GM12872 (cell line): ENCODE measurements around the gene PSMD6.

Experiments
- CTCF ChIP-seq: IDR thresholded peaks from 3 replicates; pipeline ENCODE4 v1.5.1; 2011; ENCODE audit warnings: low read depth, mild to moderate bottlenecking, low read length, moderate library complexity; ENCODE audit not compliant: insufficient read depth

The PSMD6 gene

DNA sequence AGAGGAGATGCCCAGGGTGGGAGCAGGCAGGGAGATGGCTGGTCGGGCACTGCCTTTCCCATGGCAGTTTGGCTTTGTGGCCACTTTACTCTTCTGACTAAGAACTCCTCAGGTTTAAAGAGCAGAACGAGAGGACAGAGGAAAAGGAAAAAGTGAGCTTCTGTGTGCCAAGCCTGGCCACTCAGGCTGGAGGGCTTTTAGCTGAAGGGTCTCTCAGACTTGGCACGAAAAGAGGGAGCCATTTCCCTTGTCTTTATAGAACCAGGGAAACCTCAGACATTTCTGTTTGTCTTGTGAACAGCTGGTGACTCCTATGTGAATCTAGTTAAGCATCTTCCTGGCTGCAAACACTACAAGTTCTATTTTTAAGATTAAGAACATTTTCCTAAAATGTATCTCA, 23.3 kb upstream of the PSMD6 start:
- no peak for TF ChIP-seq CTCF

DNA sequence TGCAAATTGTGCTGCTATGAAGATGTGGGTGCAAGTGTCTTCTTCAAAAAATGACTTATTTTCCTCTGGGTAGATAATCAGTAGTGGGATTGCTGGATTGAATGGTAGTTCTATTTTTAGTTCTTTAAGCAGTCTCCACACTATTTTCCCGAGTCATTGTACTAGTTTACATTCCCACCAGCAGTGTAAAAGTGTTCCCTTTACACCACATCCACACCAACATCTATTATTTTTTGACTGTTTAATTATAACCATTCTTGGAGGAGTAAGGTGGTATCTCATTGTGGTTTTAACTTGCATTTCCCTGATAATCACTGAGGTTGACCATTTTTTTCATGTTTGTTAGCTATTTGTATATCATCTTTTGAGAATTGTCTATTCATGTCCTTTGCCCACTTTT, 19.7 kb upstream of the PSMD6 start:
- no peak for TF ChIP-seq CTCF

- TF ChIP-seq CTCF: no peak
These were observed 16.9 kb upstream of the PSMD6 start for GRCh38 chr3:64039981-64040733.

DNA sequence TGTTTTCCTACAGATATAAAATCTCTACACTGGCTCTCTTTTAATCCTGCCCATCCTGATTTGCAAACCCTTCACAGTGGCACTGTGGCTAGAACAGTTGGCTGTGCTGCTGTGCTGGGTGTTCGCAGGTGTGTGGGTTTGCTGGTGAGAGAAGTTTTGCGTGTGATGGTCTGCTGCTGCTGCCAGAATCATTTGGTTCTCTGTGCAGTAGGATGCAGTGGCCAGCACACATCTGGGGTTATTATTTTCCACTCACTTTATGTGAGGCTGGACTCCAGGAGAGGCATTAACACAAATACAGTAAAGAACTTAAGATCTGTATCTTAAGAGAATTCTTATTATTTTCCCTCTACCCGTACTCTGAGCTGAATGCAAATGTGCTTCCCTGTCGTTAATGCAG, 16.0 kb upstream of the PSMD6 start:
- no peak for TF ChIP-seq CTCF

DNA sequence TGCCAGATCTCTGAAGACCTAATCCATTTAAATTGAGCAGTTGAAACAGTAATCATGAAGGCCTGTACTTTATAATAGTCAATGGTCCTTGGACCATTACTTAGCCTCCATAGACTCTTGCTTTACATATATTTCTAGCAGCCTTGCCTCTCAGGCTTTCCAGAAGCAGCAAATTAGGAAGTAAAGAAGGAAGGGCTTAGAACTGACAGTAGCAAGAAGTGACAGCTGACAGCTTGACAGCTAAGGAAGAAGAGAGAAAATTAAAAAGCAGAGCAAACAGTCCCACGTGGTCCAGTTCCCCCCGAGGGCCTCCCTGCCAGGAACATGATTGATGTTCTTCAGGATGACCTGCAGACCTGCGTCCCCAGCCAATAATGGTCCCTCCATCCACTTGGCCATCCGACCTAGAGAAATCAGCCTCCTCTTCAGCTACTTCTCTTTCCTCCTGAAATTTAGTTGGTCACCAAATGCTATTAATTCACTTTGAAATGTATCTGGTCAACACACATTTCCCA, 15.0 kb upstream of the PSMD6 start:
- TF ChIP-seq CTCF: no peak

- no peak for TF ChIP-seq CTCF
These were observed 13.8 kb upstream of the PSMD6 start for GRCh38 chr3:64037084-64037483.

DNA sequence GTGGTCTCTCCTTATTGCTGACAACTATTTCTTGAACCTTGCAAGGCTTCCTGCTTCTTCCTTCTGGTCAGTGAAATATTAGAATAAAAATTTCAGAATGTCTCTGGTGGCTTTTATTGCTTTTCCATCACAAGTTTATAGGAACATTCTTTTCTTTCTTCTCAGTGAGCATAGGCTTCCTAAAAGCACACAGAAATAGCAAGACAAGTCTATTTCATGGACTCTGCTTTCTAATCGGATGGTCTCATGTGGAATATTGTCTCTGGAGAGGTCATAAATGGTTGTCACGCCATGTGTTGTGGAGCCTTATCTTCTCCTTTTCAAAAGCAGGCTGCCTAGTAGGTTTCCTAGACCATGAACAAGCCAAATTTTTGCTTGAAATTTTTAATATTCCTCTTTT, 9.8 kb upstream of the PSMD6 start:
- no peak for TF ChIP-seq CTCF
